Activated CD4-positive, alpha-beta memory T cell treated with anti-CD3 and anti-CD28 coated beads, Interleukin-2, amount 10 ng/mL, durations not matched to agents 7 days and 5 days (primary cell): ENCODE results near the gene FASN. TPM values are rescaled to one million over a fixed set of nuclear protein-coding genes. Genes with fewer than 3 reads are reported as not detected.

Experiments used
- CTCF ChIA-PET: fragments of 350-600 bp; sonication (Branson Sonifier 250); formaldehyde crosslinking; loops from one replicate; lab custom pipeline; 2021; ENCODE audit warnings: antibody characterized with exemption, inconsistent platforms; lab: Charles Lee
- POLR2A ChIA-PET: fragments of 350-600 bp; sonication (Branson Sonifier 250); formaldehyde crosslinking; loops from one replicate; lab custom pipeline; 2021; ENCODE audit warnings: antibody characterized with exemption; lab: Charles Lee
- DNase-seq: peaks from one replicate; pipeline ENCODE4 v3.0.0-alpha.2; 2020
- H3K27ac Mint-ChIP-seq: one replicate; pipeline ENCODE4 v1.8.0; 2021; ENCODE audit warnings: mild to moderate bottlenecking, mixed read lengths
- H3K27me3 Mint-ChIP-seq: one replicate; pipeline ENCODE4 v1.8.0; 2021; ENCODE audit warnings: mixed read lengths
- H3K36me3 Mint-ChIP-seq: one replicate; pipeline ENCODE4 v1.8.0; 2021; ENCODE audit warnings: low read depth, mixed read lengths
- H3K4me1 Mint-ChIP-seq: one replicate; pipeline ENCODE4 v1.8.0; 2021; ENCODE audit warnings: mixed read lengths
- H3K4me3 Mint-ChIP-seq: one replicate; pipeline ENCODE4 v1.8.0; 2021; ENCODE audit warnings: mild to moderate bottlenecking, mixed read lengths
- H3K9me3 Mint-ChIP-seq: one replicate; pipeline ENCODE4 v1.8.0; 2021; ENCODE audit warnings: mixed read lengths
- total RNA-seq, 2 experiments: library from RNA; stranded (reverse); gene quantifications; one replicate each; pipeline ENCODE4 v1.2.3, GENCODE V29; 2021

Gene FASN
- total RNA-seq, 2 experiments from 2014 or later = 181 to 191 TPM

GRCh38 chr17:82081546-82081945, 16.5 kb downstream of the FASN start:
- Mint-ChIP-seq H3K27ac (no peak overlapping the region), H3K4me1 (no peaks in the 10 kb centered on the region), H3K4me3 (no peak overlapping the region), H3K36me3 (peaks cover 33% of the 10 kb centered on the region), H3K9me3 (no peaks in the 10 kb centered on the region), H3K27me3 (no peaks in the 10 kb centered on the region)
- no peak for DNase-seq
- CTCF ChIA-PET = no interaction called here
- POLR2A ChIA-PET = interaction anchor here (1.5 kb wide), 1 partner anchor 15 kb away, joined by 4 read pairs; no protein-coding TSS in a partner anchor

GRCh38 chr17:82080789-82081464, 17.1 kb downstream of the FASN start:
- Mint-ChIP-seq H3K36me3 (peaks cover 33% of the 10 kb centered on the region), H3K27me3 (no peaks in the 10 kb centered on the region), H3K27ac (no peak overlapping the region), H3K4me3 (no peak overlapping the region), H3K9me3 (no peaks in the 10 kb centered on the region), H3K4me1 (no peaks in the 10 kb centered on the region)
- no peak for DNase-seq
- ChIA-PET POLR2A (interaction anchor here (1.5 kb wide), 1 partner anchor 15 kb away, joined by 4 read pairs; no protein-coding TSS in a partner anchor), CTCF (no interaction called here)

- ChIA-PET CTCF (no interaction called here), POLR2A (interaction anchor here (1.5 kb wide), 1 partner anchor 14 kb away, joined by 4 read pairs; no protein-coding TSS in a partner anchor)
- no peak for DNase-seq
- no peaks in the 10 kb centered on the region for H3K4me1 Mint-ChIP-seq
- H3K4me3 Mint-ChIP-seq = no peak overlapping the region
- no peak overlapping the region for H3K27ac Mint-ChIP-seq
- H3K36me3 Mint-ChIP-seq = peaks cover 33% of the 10 kb centered on the region
- no peaks in the 10 kb centered on the region for H3K9me3 Mint-ChIP-seq
- no peaks in the 10 kb centered on the region for H3K27me3 Mint-ChIP-seq
Measured at GRCh38 chr17:82080048-82080788, 17.8 kb downstream of the FASN start.

- Mint-ChIP-seq H3K4me3 (no peak overlapping the region), H3K27ac (no peak overlapping the region), H3K27me3 (no peaks in the 10 kb centered on the region), H3K9me3 (no peaks in the 10 kb centered on the region), H3K4me1 (no peaks in the 10 kb centered on the region), H3K36me3 (peaks cover 29% of the 10 kb centered on the region)
- ChIA-PET POLR2A (no interaction called here), CTCF (no interaction called here)
- DNase-seq = no peak
Measured at GRCh38 chr17:82079001-82079677, 18.9 kb downstream of the FASN start.

GRCh38 chr17:82078433-82078832, 19.6 kb downstream of the FASN start:
- Mint-ChIP-seq H3K27ac (no peak overlapping the region), H3K4me3 (no peak overlapping the region), H3K4me1 (no peaks in the 10 kb centered on the region), H3K9me3 (no peaks in the 10 kb centered on the region), H3K36me3 (peaks cover 27% of the 10 kb centered on the region), H3K27me3 (peaks cover 2% of the 10 kb centered on the region)
- CTCF ChIA-PET = no interaction called here
- POLR2A ChIA-PET = interaction anchor here (1.3 to 3.0 kb wide), 2 partner anchors 9 to 12 kb away, joined by 3 to 14 read pairs; no protein-coding TSS in a partner anchor
- no peak for DNase-seq

- ChIA-PET CTCF (no interaction called here), POLR2A (interaction anchor here (0.7 to 3.0 kb wide), 3 partner anchors 8 to 40 kb away, joined by 3 to 14 read pairs (median 3); partner anchors contain the start of gene DCXR)
- H3K36me3 Mint-ChIP-seq = peaks cover 22% of the 10 kb centered on the region
- no peak for DNase-seq
- H3K27ac Mint-ChIP-seq = no peak overlapping the region
- H3K4me1 Mint-ChIP-seq = no peaks in the 10 kb centered on the region
- peaks cover 2% of the 10 kb centered on the region for H3K27me3 Mint-ChIP-seq
- H3K4me3 Mint-ChIP-seq = no peak overlapping the region
- no peaks in the 10 kb centered on the region for H3K9me3 Mint-ChIP-seq
Measured at GRCh38 chr17:82077617-82078358, 20.2 kb downstream of the FASN start.

- no peak overlapping the region for H3K4me3 Mint-ChIP-seq
- H3K4me1 Mint-ChIP-seq = no peaks in the 10 kb centered on the region
- DNase-seq = no peak
- peaks cover 16% of the 10 kb centered on the region for H3K36me3 Mint-ChIP-seq
- ChIA-PET CTCF (interaction anchor here (1.3 kb wide), 1 partner anchor 39 kb away, joined by 3 read pairs; the partner anchor contains the start of gene DCXR), POLR2A (interaction anchor here (0.7 to 3.0 kb wide), 6 partner anchors 8 to 39 kb away, joined by 3 to 14 read pairs (median 4); partner anchors contain the start of gene DCXR)
- H3K27me3 Mint-ChIP-seq = peaks cover 2% of the 10 kb centered on the region
- H3K9me3 Mint-ChIP-seq = no peaks in the 10 kb centered on the region
- H3K27ac Mint-ChIP-seq = no peak overlapping the region
Measured at GRCh38 chr17:82076785-82077591, 21.0 kb downstream of the FASN start.

GRCh38 chr17:82076018-82076784, 21.8 kb downstream of the FASN start:
- POLR2A ChIA-PET = interaction anchor here (1.3 to 3.0 kb wide), 4 partner anchors 10 to 20 kb away, joined by 3 to 14 read pairs (median 4); no protein-coding TSS in a partner anchor
- no peak overlapping the region for H3K27ac Mint-ChIP-seq
- no peaks in the 10 kb centered on the region for H3K9me3 Mint-ChIP-seq
- H3K36me3 Mint-ChIP-seq = peaks cover 12% of the 10 kb centered on the region
- CTCF ChIA-PET = interaction anchor here (0.6 to 1.3 kb wide), 2 partner anchors 39 to 545 kb away, joined by 3 to 4 read pairs; partner anchors contain the start of gene DCXR
- DNase-seq = no peak
- H3K4me3 Mint-ChIP-seq = no peak overlapping the region
- peaks cover 2% of the 10 kb centered on the region for H3K27me3 Mint-ChIP-seq
- H3K4me1 Mint-ChIP-seq = no peaks in the 10 kb centered on the region

- no peak for DNase-seq
- no peak overlapping the region for H3K4me3 Mint-ChIP-seq
- peaks cover 4% of the 10 kb centered on the region for H3K27me3 Mint-ChIP-seq
- H3K4me1 Mint-ChIP-seq = no peaks in the 10 kb centered on the region
- ChIA-PET POLR2A (interaction anchor here (1.2 kb wide), 1 partner anchor 9 kb away, joined by 3 read pairs; no protein-coding TSS in a partner anchor), CTCF (no interaction called here)
- H3K36me3 Mint-ChIP-seq = peaks cover 3% of the 10 kb centered on the region
- H3K9me3 Mint-ChIP-seq = no peaks in the 10 kb centered on the region
- H3K27ac Mint-ChIP-seq = no peak overlapping the region
Measured at GRCh38 chr17:82073446-82073845, 24.6 kb downstream of the FASN start.

GRCh38 chr17:82072827-82073226, 25.2 kb downstream of the FASN start:
- Mint-ChIP-seq H3K27me3 (peaks cover 4% of the 10 kb centered on the region), H3K4me1 (no peaks in the 10 kb centered on the region), H3K27ac (no peak overlapping the region), H3K9me3 (no peaks in the 10 kb centered on the region), H3K4me3 (no peak overlapping the region), H3K36me3 (no peaks in the 10 kb centered on the region)
- ChIA-PET CTCF (no interaction called here), POLR2A (no interaction called here)
- no peak for DNase-seq

- Mint-ChIP-seq H3K9me3 (no peaks in the 10 kb centered on the region), H3K4me3 (no peak overlapping the region), H3K36me3 (no peaks in the 10 kb centered on the region), H3K4me1 (peaks cover 8% of the 10 kb centered on the region), H3K27ac (no peak overlapping the region), H3K27me3 (peaks cover 4% of the 10 kb centered on the region)
- DNase-seq = no peak
- CTCF ChIA-PET = interaction anchor here (1.3 kb wide), 1 partner anchor 84 kb away, joined by 4 read pairs; no protein-coding TSS in a partner anchor
- POLR2A ChIA-PET = no interaction called here
Measured at GRCh38 chr17:82070611-82071010, 27.4 kb downstream of the FASN start.
